Measurements from ENCODE around the gene TSPAN17. TPM values are rescaled to one million over a fixed set of nuclear protein-coding genes. Genes with fewer than 3 reads are reported as not detected.

The TSPAN17 gene
- total and polyA plus RNA-seq, 12 donors, result 25.8 to 106 (median 52.8) TPM

GRCh38 chr5:176608937-176609723 is 38.2 kb upstream of the TSPAN17 start:
- peaks cover 7 to 9% of the 10 kb centered on the region in 2 donors for H3K4me1 ChIP-seq (replicated peaks in 1 of 2)
- no peak for DNase-seq
- TF ChIP-seq CTCF (IDR thresholded peaks at IDR 0.05), result no peak
- TF ChIP-seq POLR2A (IDR thresholded peaks at IDR 0.05), result no peak
- peak overlapping the region in 1 of 4 donors; percentile 81 for H3K4me3 ChIP-seq
- intact Hi-C loops (cut with DNase I), result no loop called here
- H3K27ac ChIP-seq, result peak overlapping the region in 1 of 5 donors; percentile 29
- no peaks in the 10 kb centered on the region for H3K27me3 ChIP-seq
- 31 to 89% (median 48%) methylated on average over 10 to 46 of the region's 46 CpGs for WGBS, 4 donors
- H3K9me3 ChIP-seq (replicated peaks in 1 of 3), result no peaks in the 10 kb centered on the region
- no peaks in the 10 kb centered on the region for H3K36me3 ChIP-seq (replicated peaks in 1 of 2)

- intact Hi-C loops (cut with DNase I), result no loop called here
- TF ChIP-seq POLR2A (IDR thresholded peaks at IDR 0.05) (no peak), CTCF (IDR thresholded peaks at IDR 0.05) (peak in 2 of 6 experiments; percentile 19 to 30)
- H3K4me3 ChIP-seq, result peak within 1 kb of the TSS in 1 of 4 donors; percentile 81
- peak within 1 kb of the TSS in 1 of 5 donors; percentile 29 for H3K27ac ChIP-seq
- peak in 4 of 7 donors; percentile 33 to 73 (median 54) for DNase-seq
- no peaks in the 10 kb centered on the region for H3K9me3 ChIP-seq (replicated peaks in 1 of 3)
- no peaks in the 10 kb centered on the region for H3K36me3 ChIP-seq (replicated peaks in 1 of 2)
- H3K4me1 ChIP-seq (replicated peaks in 1 of 2), result peaks cover 7 to 9% of the 10 kb centered on the region in 2 donors
- H3K27me3 ChIP-seq, result no peaks in the 10 kb centered on the region
- WGBS, 4 donors, result 0 to 2% (median 0%) methylated on average over 6 to 100 of the region's 101 CpGs; no CpG with 5 or more reads in 1 of the 4 donors
Measured at GRCh38 chr5:176609724-176610434, 37.4 kb upstream of the TSPAN17 start, which contains the start of gene GPRIN1. Gene GPRIN1, minus strand, starts transcription at chr5:176610156. Its CDS starts 10,322 bp downstream, at chr5:176599834.

GRCh38 chr5:176610435-176610773 is 36.9 kb upstream of the TSPAN17 start:
- Histone ChIP-seq H3K27me3 (no peaks in the 10 kb centered on the region), H3K4me1 (replicated peaks in 1 of 2) (peaks cover 7 to 9% of the 10 kb centered on the region in 2 donors), H3K27ac (no peak overlapping the region), H3K36me3 (replicated peaks in 1 of 2) (no peaks in the 10 kb centered on the region), H3K9me3 (replicated peaks in 1 of 3) (no peaks in the 10 kb centered on the region), H3K4me3 (peak overlapping the region in 1 of 4 donors; percentile 81)
- DNase-seq, result no peak
- 0 to 3% (median 2%) methylated on average over 1 to 31 of the region's 31 CpGs for WGBS, 4 donors
- intact Hi-C loops (cut with DNase I), result no loop called here
- no peak for TF ChIP-seq CTCF (IDR thresholded peaks at IDR 0.05)
- TF ChIP-seq POLR2A (IDR thresholded peaks at IDR 0.05), result no peak

GRCh38 chr5:176611435-176611834 is 35.8 kb upstream of the TSPAN17 start:
- 8 to 14% (median 11%) methylated on average over 10 of the region's 10 CpGs for WGBS, 4 donors
- intact Hi-C loops (cut with DNase I), result no loop called here
- H3K4me1 ChIP-seq (replicated peaks in 1 of 2), result peaks cover 7 to 9% of the 10 kb centered on the region in 2 donors
- no peak overlapping the region for H3K27ac ChIP-seq
- H3K27me3 ChIP-seq, result no peaks in the 10 kb centered on the region
- no peak overlapping the region for H3K4me3 ChIP-seq
- H3K9me3 ChIP-seq (replicated peaks in 1 of 3), result no peaks in the 10 kb centered on the region
- TF ChIP-seq POLR2A (IDR thresholded peaks at IDR 0.05) (no peak), CTCF (IDR thresholded peaks at IDR 0.05) (no peak)
- peak; percentile 84 to 91 (median 90) for DNase-seq
- H3K36me3 ChIP-seq (replicated peaks in 1 of 2), result no peaks in the 10 kb centered on the region
